Testis (tissue), 3 donors: ENCODE results near the gene CSRNP3. TPM values are rescaled to one million over a fixed set of nuclear protein-coding genes. Genes with fewer than 3 reads are reported as not detected.

Source experiments
- DNase-seq: peaks from one replicate; pipeline ENCODE4 v3.0.0-alpha.2; 2019
- H3K27ac ChIP-seq, 2 donors: fragments of 200-600 bp; sonication (generic); one replicate each; pipeline ENCODE4 v1.5.1; 2019
- H3K27me3 ChIP-seq: fragments of 200-600 bp; sonication (generic); one replicate; pipeline ENCODE4 v1.5.1; 2019
- H3K36me3 ChIP-seq: fragments of 200-600 bp; sonication (generic); one replicate; pipeline ENCODE4 v1.5.1; 2017; ENCODE audit warnings: low read depth; ENCODE audit errors: missing control alignments
- H3K4me1 ChIP-seq: fragments of 200-600 bp; sonication (generic); one replicate; pipeline ENCODE4 v1.5.1; 2019
- H3K4me3 ChIP-seq, 2 donors: fragments of 200-600 bp; sonication (generic); one replicate each; pipeline ENCODE4 v1.5.1; 2017 to 2019
- H3K9me3 ChIP-seq: fragments of 200-600 bp; sonication (generic); one replicate; pipeline ENCODE4 v1.5.1; 2017
- CTCF ChIP-seq, 3 experiments: fragments of 450-650 bp in 2 of 3; fragments of 200-600 bp in 1 of 3; sonication (generic) in 1 of 3; IDR thresholded peaks; one replicate each; pipeline ENCODE4 v1.5.1; 2016 to 2019; ENCODE audit warnings: antibody characterized with exemption in 3 of 3, mild to moderate bottlenecking in 2 of 3, moderate library complexity in 1 of 3
- POLR2A ChIP-seq: fragments of 450-650 bp; IDR thresholded peaks from one replicate; pipeline ENCODE4 v1.6.1; 2017; ENCODE audit warnings: antibody characterized with exemption, mild to moderate bottlenecking, moderate library complexity
- WGBS, 2 donors: methylation state at CpG; one replicate each; pipeline ENCODE4 v1.1.5; 2018; 5-methylcytosine and 5-hydroxymethylcytosine counted together
- intact Hi-C: fragments of 100-400 bp; cut with DNase I; formaldehyde crosslinking; loops from one replicate; pipeline ENCODE4 v1.15.1; 2023; ENCODE audit warnings: low total_unique reads
- polyA plus RNA-seq: library from polyadenylated mRNA; stranded (reverse); fragments of 350-450 nt; fragmentation: Illumina TruSeq; extraction: RNeasy Lipid Tissue Mini Kit (QIAGEN cat#74804); gene quantifications from one replicate; pipeline ENCODE4 v1.2.3, GENCODE V29; 2014; ENCODE audit warnings: low read depth, low replicate concordance; ENCODE audit not compliant: insufficient read depth
- total RNA-seq, 2 donors: library from RNA; depleted of rRNA; stranded (reverse); fragments of >200 nt; gene quantifications; one replicate each; pipeline ENCODE4 v1.2.3, GENCODE V29; 2016

Gene CSRNP3
- total and polyA plus RNA-seq, 3 donors from 2014 or later = 3.0 to 6.1 (median 5.3) TPM

GRCh38 chr2:165699946-165700345, 230.4 kb downstream of the CSRNP3 start:
- H3K27ac ChIP-seq = no peak overlapping the region
- intact Hi-C loops = no loop called here
- WGBS, 2 donors = 90 to 93% methylated on average over 2 of the region's 2 CpGs

GRCh38 chr2:165700531-165700930, 231.0 kb downstream of the CSRNP3 start:
- Histone ChIP-seq H3K27ac (no peak overlapping the region), H3K9me3 (no peaks in the 10 kb centered on the region), H3K36me3 (no peaks in the 10 kb centered on the region), H3K4me1 (peaks cover 4% of the 10 kb centered on the region), H3K27me3 (no peaks in the 10 kb centered on the region), H3K4me3 (no peak overlapping the region)
- intact Hi-C loops = no loop called here
- WGBS, 2 donors = 75 to 82% methylated on average over 5 of the region's 5 CpGs
- no peak for TF ChIP-seq CTCF (IDR thresholded peaks at IDR 0.05)
- TF ChIP-seq POLR2A = no peak
- DNase-seq = no peak

More at GRCh38 chr2:165699946-165700345, 230.4 kb downstream of the CSRNP3 start:
- no peak overlapping the region for H3K4me3 ChIP-seq
- peaks cover 4% of the 10 kb centered on the region for H3K4me1 ChIP-seq
- H3K9me3 ChIP-seq = no peaks in the 10 kb centered on the region
- H3K27me3 ChIP-seq = no peaks in the 10 kb centered on the region
- no peak for DNase-seq
- TF ChIP-seq CTCF (IDR thresholded peaks at IDR 0.05) (no peak), POLR2A (no peak)
- H3K36me3 ChIP-seq = no peaks in the 10 kb centered on the region

GRCh38 chr2:165701147-165701546, 231.6 kb downstream of the CSRNP3 start:
- Histone ChIP-seq H3K36me3 (no peaks in the 10 kb centered on the region), H3K4me1 (peaks cover 4% of the 10 kb centered on the region), H3K27ac (no peak overlapping the region), H3K4me3 (no peak overlapping the region), H3K9me3 (no peaks in the 10 kb centered on the region), H3K27me3 (no peaks in the 10 kb centered on the region)
- intact Hi-C loops = no loop called here
- WGBS, 2 donors = 85 to 91% methylated on average over 6 of the region's 6 CpGs
- DNase-seq = no peak
- TF ChIP-seq CTCF (IDR thresholded peaks at IDR 0.05) (no peak), POLR2A (no peak)

- no peaks in the 10 kb centered on the region for H3K27me3 ChIP-seq
- no peaks in the 10 kb centered on the region for H3K36me3 ChIP-seq
- WGBS, 2 donors = 84 to 92% methylated on average over 3 of the region's 3 CpGs
- H3K9me3 ChIP-seq = no peaks in the 10 kb centered on the region
- H3K4me1 ChIP-seq = no peaks in the 10 kb centered on the region
- H3K4me3 ChIP-seq = no peak overlapping the region
- H3K27ac ChIP-seq = no peak overlapping the region
- TF ChIP-seq POLR2A = no peak
- no peak for DNase-seq
- intact Hi-C loops = no loop called here
These were observed 237.5 kb downstream of the CSRNP3 start for GRCh38 chr2:165706960-165707487.

- Histone ChIP-seq H3K27ac (no peak overlapping the region), H3K36me3 (no peaks in the 10 kb centered on the region), H3K4me1 (no peaks in the 10 kb centered on the region), H3K9me3 (no peaks in the 10 kb centered on the region), H3K4me3 (no peak overlapping the region), H3K27me3 (no peaks in the 10 kb centered on the region)
- no peak for DNase-seq
- 61 to 72% methylated on average over 1 of the region's 1 CpG for whole genome bisulfite sequencing, 2 donors
- intact Hi-C loops = no loop called here
- TF ChIP-seq CTCF (IDR thresholded peaks at IDR 0.05) (no peak), POLR2A (no peak)
These were observed 246.6 kb downstream of the CSRNP3 start for GRCh38 chr2:165716091-165716490.
